GM19035 (cell line): ENCODE results near the gene SP140L.
"Not testable (repeated sequence)": the region's sequence is repeated elsewhere in the genome, so short reads cannot be mapped to it uniquely, and the experiment has no call there.

Experiments used
- ATAC-seq: cut with Tn5 transposase; IDR thresholded peaks from one replicate; pipeline ENCODE4 v1.9.1; 2021; ENCODE audit not compliant: unreplicated experiment

Gene SP140L

GRCh38 chr2:230323385-230324106 is 3.4 kb upstream of the SP140L start:
- no peak for ATAC-seq

GRCh38 chr2:230324503-230324902 is 2.5 kb upstream of the SP140L start:
- ATAC-seq, result no peak

GRCh38 chr2:230325316-230326243 is 1.4 kb upstream of the SP140L start:
- ATAC-seq, result no peak

GRCh38 chr2:230327418-230328154 is 593 bp downstream of the SP140L start:
- peak; percentile 65 for ATAC-seq

GRCh38 chr2:230328155-230328458 is 1.1 kb downstream of the SP140L start:
- ATAC-seq, result no peak

GRCh38 chr2:230329946-230330605 is 3.1 kb downstream of the SP140L start:
- ATAC-seq, result no peak

GRCh38 chr2:230330725-230331124 is 3.7 kb downstream of the SP140L start:
- ATAC-seq, result no peak

GRCh38 chr2:230335461-230335863 is 8.5 kb downstream of the SP140L start:
- ATAC-seq, result no peak

GRCh38 chr2:230335864-230336506 is 9.0 kb downstream of the SP140L start:
- no peak for ATAC-seq

GRCh38 chr2:230341936-230342528 is 15.0 kb downstream of the SP140L start:
- ATAC-seq, result not testable (repeated sequence)

- not testable (repeated sequence) for ATAC-seq
These were observed 16.1 kb downstream of the SP140L start for GRCh38 chr2:230343041-230343624.

GRCh38 chr2:230343747-230344146 is 16.8 kb downstream of the SP140L start:
- no peak for ATAC-seq

- ATAC-seq, result no peak
These were observed 19.5 kb downstream of the SP140L start for GRCh38 chr2:230346465-230346864.

- ATAC-seq, result no peak
These were observed 20.0 kb downstream of the SP140L start for GRCh38 chr2:230346921-230347533.

GRCh38 chr2:230347659-230348305 is 20.8 kb downstream of the SP140L start:
- peak; percentile 53 for ATAC-seq

GRCh38 chr2:230348787-230349186 is 21.8 kb downstream of the SP140L start:
- ATAC-seq, result no peak

GRCh38 chr2:230356084-230356483 is 29.1 kb downstream of the SP140L start:
- ATAC-seq, result no peak

- no peak for ATAC-seq
These were observed 31.3 kb downstream of the SP140L start for GRCh38 chr2:230358305-230358704.

- no peak for ATAC-seq
These were observed 33.0 kb downstream of the SP140L start for GRCh38 chr2:230360028-230360427.
